ENCODE measurements around the gene PPARG. TPM values are rescaled to one million over a fixed set of nuclear protein-coding genes. Genes with fewer than 3 reads are reported as not detected.

Gene PPARG
- total and polyA plus RNA-seq, 3 experiments from 2014 or later = 0.66 to 0.74 TPM; not detected in 1

DNA sequence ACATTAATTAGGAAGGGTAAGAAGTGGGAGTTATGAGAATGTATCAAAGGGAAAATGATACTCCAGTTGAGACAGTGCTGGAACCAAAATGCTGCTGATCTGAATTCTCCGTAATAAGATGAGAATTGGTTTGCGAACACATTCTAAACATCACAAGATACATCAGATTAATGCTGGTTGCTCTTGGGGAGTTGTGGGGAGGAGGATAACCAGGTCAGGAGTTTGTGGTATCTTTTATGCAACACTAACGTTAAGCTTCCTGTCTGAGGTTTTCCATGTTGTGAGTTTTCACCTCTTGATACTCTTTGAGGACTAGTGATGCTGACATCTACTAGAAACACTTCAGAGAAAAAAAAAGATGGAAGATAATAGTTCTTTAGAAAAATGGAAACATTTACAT, 47.2 kb downstream of the PPARG start:
- no peaks in the 10 kb centered on the region for H3K27me3 ChIP-seq (ENCODE audit: insufficient read depth, low read length, poor library complexity, severe bottlenecking)
- H3K4me1 ChIP-seq (ENCODE audit: insufficient read depth, low read length) = no peaks in the 10 kb centered on the region
- Mint-ChIP-seq H3K27me3 (no peaks in the 10 kb centered on the region), H3K9me3 (no peaks in the 10 kb centered on the region), H3K4me3 (peak overlapping the region; percentile 16 to 77 (median 62)), H3K27ac (peak overlapping the region in 7 of 8 donors; percentile 76 to 92 (median 88)), H3K36me3 (no peaks in the 10 kb centered on the region), H3K4me1 (peaks cover 11 to 18% (median 16%) of the 10 kb centered on the region in 3 donors)
- no peak overlapping the region for H3K27ac ChIP-seq (ENCODE audit: low read depth, low read length)
- CTCF ChIA-PET = interaction anchor here (1.4 to 1.6 kb wide), 2 partner anchors 12 to 144 kb away, joined by 3 to 4 read pairs; no protein-coding TSS in a partner anchor
- H3K4me3 ChIP-seq (ENCODE audit: low read length) = no peak overlapping the region
- peak in 2 of 5 donors; percentile 32 to 46 for DNase-seq
- no peaks in the 10 kb centered on the region for H3K36me3 ChIP-seq (ENCODE audit: insufficient read depth, low read length)
- POLR2A ChIA-PET = no interaction called here
- no peaks in the 10 kb centered on the region for H3K9me3 ChIP-seq (ENCODE audit: low read length)

DNA sequence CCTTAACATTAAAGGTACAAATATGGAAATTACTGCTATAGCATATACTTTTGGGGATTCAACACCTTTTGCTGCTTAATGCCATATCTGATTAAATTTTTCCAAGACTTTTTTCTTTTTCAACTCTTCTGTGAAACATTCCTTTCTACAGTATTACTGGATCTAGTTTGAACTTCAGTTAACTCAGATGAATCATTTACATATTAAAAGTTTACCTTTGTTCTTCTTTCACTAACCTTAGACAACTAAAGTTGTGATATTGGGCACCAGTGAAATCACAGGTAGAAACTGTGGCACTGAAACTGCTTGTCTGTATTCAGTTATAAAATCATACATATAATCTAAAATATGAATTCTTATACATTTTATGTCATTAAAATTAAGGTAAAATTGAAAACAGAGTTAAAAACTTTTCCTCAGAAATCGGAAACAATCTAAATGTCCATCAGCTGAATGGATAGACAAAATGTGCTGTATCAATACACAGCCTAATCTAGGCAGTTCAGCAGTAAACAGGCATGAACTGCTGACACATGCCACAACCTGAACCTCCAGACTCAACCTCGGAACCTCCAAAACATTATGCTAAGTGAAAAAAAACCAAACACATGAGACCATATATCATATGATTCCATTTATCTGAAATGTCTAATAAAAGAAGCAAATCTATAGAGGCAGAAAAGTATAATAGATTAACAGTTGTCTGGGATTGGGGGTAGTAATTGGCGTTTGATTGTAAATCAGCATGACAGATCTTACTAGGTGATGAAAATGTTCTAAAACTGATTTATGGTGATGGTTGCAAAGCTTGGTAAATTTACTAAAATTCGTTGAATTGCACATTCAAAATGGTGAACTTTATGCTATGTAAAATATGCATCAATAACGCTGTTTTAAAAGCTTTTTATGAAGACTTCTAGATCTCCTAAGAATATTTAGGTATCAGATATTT, 50.0 kb downstream of the PPARG start:
- H3K36me3 Mint-ChIP-seq = no peaks in the 10 kb centered on the region
- no peaks in the 10 kb centered on the region for H3K4me1 ChIP-seq (ENCODE audit: insufficient read depth, low read length)
- no peaks in the 10 kb centered on the region for H3K36me3 ChIP-seq (ENCODE audit: insufficient read depth, low read length)
- ChIA-PET POLR2A (no interaction called here), CTCF (no interaction called here)
- H3K9me3 ChIP-seq (ENCODE audit: low read length) = no peaks in the 10 kb centered on the region
- H3K9me3 Mint-ChIP-seq = no peaks in the 10 kb centered on the region
- no peak overlapping the region for H3K27ac ChIP-seq (ENCODE audit: low read depth, low read length)
- no peak overlapping the region for H3K4me3 Mint-ChIP-seq
- peaks cover 11 to 18% (median 16%) of the 10 kb centered on the region in 3 donors for H3K4me1 Mint-ChIP-seq
- no peak for DNase-seq
- no peak overlapping the region for H3K4me3 ChIP-seq (ENCODE audit: low read length)
- no peaks in the 10 kb centered on the region for H3K27me3 ChIP-seq (ENCODE audit: insufficient read depth, low read length, poor library complexity, severe bottlenecking)
- H3K27me3 Mint-ChIP-seq = peaks cover 0 to 3% of the 10 kb centered on the region in 2 donors
- no peak overlapping the region for H3K27ac Mint-ChIP-seq

DNA sequence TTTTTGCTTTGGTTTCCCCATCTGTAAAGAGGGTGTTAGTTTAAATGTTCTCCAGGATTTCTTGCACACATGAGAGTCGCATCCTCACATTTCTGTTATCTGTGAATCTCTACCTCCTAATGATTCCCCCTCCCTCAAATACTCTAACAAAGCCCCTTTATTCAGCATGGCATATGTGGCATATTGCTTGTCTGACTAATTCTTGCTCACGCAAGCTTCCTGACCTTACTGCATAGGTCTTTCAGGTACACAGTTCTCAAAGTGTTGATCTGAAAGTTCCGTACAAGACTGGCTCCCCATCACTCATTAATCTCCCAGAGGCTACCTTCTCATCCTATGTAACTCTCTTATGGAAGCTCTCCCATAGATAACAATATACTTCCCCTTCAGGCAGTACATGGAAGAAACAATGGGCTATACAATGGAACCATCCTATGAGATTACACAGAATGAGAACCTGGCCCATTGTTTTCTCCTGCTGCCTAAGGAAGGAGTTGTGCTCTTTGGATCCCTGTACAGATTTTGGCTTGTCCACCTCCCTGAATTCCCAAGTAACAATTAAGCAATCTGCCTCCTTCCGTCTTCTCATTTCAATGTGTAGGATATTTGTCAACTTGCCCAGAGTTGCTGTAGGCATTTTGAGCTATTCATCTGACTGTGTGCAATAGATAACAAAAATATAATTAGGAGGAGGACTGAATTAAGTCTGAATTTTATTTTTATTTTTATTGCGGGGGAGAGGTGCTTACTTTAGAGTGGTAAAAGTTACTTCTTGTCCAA, 51.0 kb downstream of the PPARG start:
- Mint-ChIP-seq H3K9me3 (no peaks in the 10 kb centered on the region), H3K27me3 (peaks cover 0 to 3% of the 10 kb centered on the region in 2 donors), H3K4me3 (no peak overlapping the region), H3K4me1 (peaks cover 11 to 18% (median 16%) of the 10 kb centered on the region in 3 donors), H3K27ac (peak overlapping the region in 1 of 8 donors; percentile 3), H3K36me3 (no peaks in the 10 kb centered on the region)
- no peaks in the 10 kb centered on the region for H3K9me3 ChIP-seq (ENCODE audit: low read length)
- H3K27ac ChIP-seq (ENCODE audit: low read depth, low read length) = no peak overlapping the region
- H3K27me3 ChIP-seq (ENCODE audit: insufficient read depth, low read length, poor library complexity, severe bottlenecking) = no peaks in the 10 kb centered on the region
- H3K36me3 ChIP-seq (ENCODE audit: insufficient read depth, low read length) = no peaks in the 10 kb centered on the region
- ChIA-PET CTCF (no interaction called here), POLR2A (no interaction called here)
- no peak overlapping the region for H3K4me3 ChIP-seq (ENCODE audit: low read length)
- no peak for DNase-seq
- H3K4me1 ChIP-seq (ENCODE audit: insufficient read depth, low read length) = no peaks in the 10 kb centered on the region

DNA sequence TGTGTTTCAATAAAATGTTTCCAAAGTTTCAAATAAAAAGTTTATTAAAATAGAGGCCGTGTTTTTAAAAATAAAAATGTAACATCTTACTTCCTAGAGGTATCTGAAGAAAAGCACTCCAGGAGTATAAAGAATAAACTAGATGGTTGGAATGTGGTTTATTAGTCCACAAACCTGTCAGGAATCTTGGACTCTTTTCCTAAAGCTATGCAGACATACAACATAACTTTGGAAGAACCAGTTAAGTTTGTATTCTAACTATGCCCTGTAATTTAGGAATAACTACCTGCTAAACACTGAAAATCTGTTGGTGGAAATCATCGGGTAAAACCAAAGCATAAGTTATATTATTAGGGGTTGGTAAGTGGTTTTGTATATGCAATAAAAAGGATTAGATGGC, 51.6 kb downstream of the PPARG start:
- Mint-ChIP-seq H3K27me3 (peaks cover 0 to 3% of the 10 kb centered on the region in 2 donors), H3K4me1 (peaks cover 9 to 16% (median 14%) of the 10 kb centered on the region in 3 donors), H3K4me3 (no peak overlapping the region), H3K27ac (no peak overlapping the region), H3K9me3 (no peaks in the 10 kb centered on the region), H3K36me3 (no peaks in the 10 kb centered on the region)
- no peaks in the 10 kb centered on the region for H3K9me3 ChIP-seq (ENCODE audit: low read length)
- H3K36me3 ChIP-seq (ENCODE audit: insufficient read depth, low read length) = no peaks in the 10 kb centered on the region
- no peaks in the 10 kb centered on the region for H3K27me3 ChIP-seq (ENCODE audit: insufficient read depth, low read length, poor library complexity, severe bottlenecking)
- H3K4me1 ChIP-seq (ENCODE audit: insufficient read depth, low read length) = no peaks in the 10 kb centered on the region
- H3K27ac ChIP-seq (ENCODE audit: low read depth, low read length) = no peak overlapping the region
- ChIA-PET POLR2A (no interaction called here), CTCF (no interaction called here)
- no peak overlapping the region for H3K4me3 ChIP-seq (ENCODE audit: low read length)
- DNase-seq = no peak

DNA sequence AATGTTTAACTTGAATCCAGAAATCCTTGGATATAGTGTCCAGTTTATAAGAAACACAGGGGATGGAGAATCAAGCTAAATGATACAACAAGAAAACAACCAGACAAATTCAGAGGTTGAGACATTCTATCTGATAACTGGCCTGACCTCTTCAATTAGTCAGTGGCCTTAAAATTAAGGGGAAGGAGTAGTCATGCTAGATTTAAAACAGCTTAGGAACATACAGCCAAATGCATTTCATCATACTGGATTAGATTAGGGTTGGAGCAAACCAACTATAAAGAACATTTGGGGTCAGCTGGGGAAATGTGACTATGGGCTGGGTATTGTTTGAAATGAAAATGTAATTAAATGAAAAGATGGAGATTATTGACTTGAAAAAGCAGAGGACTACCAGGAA, 53.3 kb downstream of the PPARG start:
- no peaks in the 10 kb centered on the region for H3K9me3 ChIP-seq (ENCODE audit: low read length)
- no peak overlapping the region for H3K27ac ChIP-seq (ENCODE audit: low read depth, low read length)
- no peak overlapping the region for H3K27ac Mint-ChIP-seq
- ChIA-PET CTCF (no interaction called here), POLR2A (no interaction called here)
- H3K4me3 ChIP-seq (ENCODE audit: low read length) = no peak overlapping the region
- peaks cover 0 to 7% (median 0%) of the 10 kb centered on the region in 3 donors for H3K4me1 Mint-ChIP-seq
- H3K27me3 Mint-ChIP-seq = peaks cover 2 to 10% of the 10 kb centered on the region in 2 donors
- no peaks in the 10 kb centered on the region for H3K4me1 ChIP-seq (ENCODE audit: insufficient read depth, low read length)
- H3K36me3 ChIP-seq (ENCODE audit: insufficient read depth, low read length) = no peaks in the 10 kb centered on the region
- H3K9me3 Mint-ChIP-seq = no peaks in the 10 kb centered on the region
- H3K27me3 ChIP-seq (ENCODE audit: insufficient read depth, low read length, poor library complexity, severe bottlenecking) = no peaks in the 10 kb centered on the region
- no peaks in the 10 kb centered on the region for H3K36me3 Mint-ChIP-seq
- DNase-seq = no peak
- H3K4me3 Mint-ChIP-seq = no peak overlapping the region

DNA sequence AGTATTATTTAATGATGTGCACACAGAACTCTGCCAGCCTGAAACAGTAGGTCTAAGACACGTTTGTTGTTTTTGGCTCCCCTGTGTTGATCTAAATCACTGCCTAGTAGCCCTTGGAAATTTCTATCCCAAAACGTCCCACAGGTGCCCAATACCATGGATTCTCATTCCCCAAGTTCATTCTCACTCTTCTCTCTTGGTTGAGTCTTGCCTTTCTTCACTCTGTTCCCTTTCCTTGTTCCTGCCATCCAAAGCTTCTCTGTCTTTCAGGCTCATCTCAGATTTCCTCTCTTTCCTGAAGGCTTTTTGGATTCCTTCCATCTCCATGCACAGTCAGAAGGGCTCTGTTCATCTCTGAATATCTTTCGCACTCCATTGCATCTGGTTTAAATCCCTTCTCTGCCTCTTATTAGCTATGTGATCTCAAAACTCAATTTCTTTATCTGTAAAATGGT, 54.2 kb downstream of the PPARG start:
- ChIA-PET CTCF (no interaction called here), POLR2A (no interaction called here)
- Histone ChIP-seq H3K4me3 (ENCODE audit: low read length) (no peak overlapping the region), H3K27ac (ENCODE audit: low read depth, low read length) (no peak overlapping the region), H3K9me3 (ENCODE audit: low read length) (no peaks in the 10 kb centered on the region), H3K4me1 (ENCODE audit: insufficient read depth, low read length) (no peaks in the 10 kb centered on the region), H3K27me3 (ENCODE audit: insufficient read depth, low read length, poor library complexity, severe bottlenecking) (no peaks in the 10 kb centered on the region), H3K36me3 (ENCODE audit: insufficient read depth, low read length) (no peaks in the 10 kb centered on the region)
- no peak overlapping the region for H3K4me3 Mint-ChIP-seq
- H3K27ac Mint-ChIP-seq = no peak overlapping the region
- DNase-seq = no peak
- peaks cover 2 to 15% of the 10 kb centered on the region in 2 donors for H3K27me3 Mint-ChIP-seq
- no peaks in the 10 kb centered on the region for H3K9me3 Mint-ChIP-seq
- H3K36me3 Mint-ChIP-seq = no peaks in the 10 kb centered on the region
- H3K4me1 Mint-ChIP-seq = peaks cover 0 to 7% (median 0%) of the 10 kb centered on the region in 3 donors

DNA sequence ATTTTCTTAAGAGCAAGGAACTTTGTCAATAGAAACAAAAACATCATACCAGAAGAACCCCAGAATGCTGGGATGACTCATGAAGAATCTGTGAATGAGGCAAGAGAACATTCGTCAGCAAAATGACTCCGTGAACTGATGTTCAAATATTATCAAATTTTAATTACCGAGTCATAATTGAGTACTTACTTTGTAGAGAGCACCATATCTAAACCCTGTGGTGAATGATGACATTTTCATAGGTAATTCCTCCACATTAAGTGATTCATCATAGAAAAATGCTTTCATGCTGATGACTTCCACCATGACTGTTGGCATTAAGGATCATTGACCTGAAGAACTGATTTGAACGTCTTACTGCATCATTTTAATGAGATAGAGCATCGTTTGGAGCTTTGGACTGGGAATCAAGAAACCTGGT, 56.3 kb downstream of the PPARG start:
- Histone ChIP-seq H3K27me3 (ENCODE audit: insufficient read depth, low read length, poor library complexity, severe bottlenecking) (no peaks in the 10 kb centered on the region), H3K4me3 (ENCODE audit: low read length) (no peak overlapping the region), H3K36me3 (ENCODE audit: insufficient read depth, low read length) (no peaks in the 10 kb centered on the region), H3K27ac (ENCODE audit: low read depth, low read length) (no peak overlapping the region), H3K9me3 (ENCODE audit: low read length) (no peaks in the 10 kb centered on the region), H3K4me1 (ENCODE audit: insufficient read depth, low read length) (no peaks in the 10 kb centered on the region)
- no peaks in the 10 kb centered on the region for H3K36me3 Mint-ChIP-seq
- no peaks in the 10 kb centered on the region for H3K9me3 Mint-ChIP-seq
- H3K27ac Mint-ChIP-seq = no peak overlapping the region
- H3K4me3 Mint-ChIP-seq = no peak overlapping the region
- CTCF ChIA-PET = no interaction called here
- H3K27me3 Mint-ChIP-seq = peaks cover 3 to 20% of the 10 kb centered on the region in 2 donors
- DNase-seq = no peak
- POLR2A ChIA-PET = no interaction called here
- H3K4me1 Mint-ChIP-seq = peaks cover 0 to 7% (median 0%) of the 10 kb centered on the region in 3 donors
